GM20431 (cell line): Measurements from ENCODE around the gene ZSWIM3.
"Not testable (repeated sequence)": the region's sequence is repeated elsewhere in the genome, so short reads cannot be mapped to it uniquely, and the experiment has no call there.

Experiments used
- in situ Hi-C: fragments of 300-500 bp; cut with MseI, MboI; formaldehyde crosslinking; loops from one replicate; pipeline ENCODE4 v1.15.0; 2020; ENCODE audit warnings: low sequenced_read_pairs; ENCODE audit not compliant: unreplicated experiment

ZSWIM3 gene

DNA sequence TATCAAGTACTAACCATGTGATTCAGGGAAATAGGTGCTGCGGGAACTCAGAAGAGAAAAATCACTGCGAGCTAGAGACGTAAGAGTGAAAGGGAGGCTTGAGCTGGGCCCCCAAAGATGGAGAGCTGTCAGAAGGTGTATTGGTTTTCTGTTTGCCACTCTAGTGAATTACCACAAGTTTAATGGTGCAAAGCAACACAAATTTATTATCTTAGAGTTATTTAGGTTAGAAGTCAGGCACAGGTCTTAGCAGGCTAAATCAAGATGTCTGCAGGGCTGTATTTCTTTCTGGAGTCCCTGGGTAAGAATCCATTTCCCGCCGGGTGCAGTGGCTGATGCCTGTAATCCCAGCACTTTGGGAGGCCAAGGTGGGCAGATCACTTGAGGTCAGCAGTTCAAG is 2.5 kb downstream of the ZSWIM3 start:
- in situ Hi-C loops, result no loop called here

DNA sequence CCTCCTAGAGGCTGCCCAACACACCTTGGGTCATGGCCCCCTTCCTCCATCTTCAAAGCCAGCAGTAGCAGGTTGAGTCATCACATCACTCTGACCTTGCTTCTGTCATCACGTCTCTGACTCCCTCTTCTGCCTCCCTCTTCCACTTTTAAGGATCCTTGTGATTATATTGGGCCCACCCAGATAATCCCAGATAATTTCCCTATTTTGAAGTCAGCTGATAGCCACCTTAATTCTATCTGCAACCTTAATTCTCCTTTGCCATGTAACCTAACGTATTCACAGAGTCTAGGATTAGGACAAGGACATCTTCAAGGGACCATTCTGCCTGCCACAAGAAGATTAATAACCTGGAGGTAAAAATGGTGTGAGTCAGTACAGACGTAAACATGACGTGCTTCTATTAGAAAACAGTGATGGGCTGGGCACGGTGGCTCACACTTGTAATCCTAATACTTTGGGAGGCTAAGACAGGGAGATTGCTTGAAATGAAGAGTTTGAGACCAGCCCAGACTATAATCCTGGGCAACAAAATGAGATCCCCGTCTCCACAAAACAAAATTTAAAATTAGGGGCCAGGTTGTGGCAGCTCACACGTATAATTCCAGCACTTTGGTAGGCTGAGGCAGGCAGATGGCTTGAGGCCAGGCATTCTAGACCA is 3.3 kb downstream of the ZSWIM3 start:
- in situ Hi-C loops, result no loop called here

DNA sequence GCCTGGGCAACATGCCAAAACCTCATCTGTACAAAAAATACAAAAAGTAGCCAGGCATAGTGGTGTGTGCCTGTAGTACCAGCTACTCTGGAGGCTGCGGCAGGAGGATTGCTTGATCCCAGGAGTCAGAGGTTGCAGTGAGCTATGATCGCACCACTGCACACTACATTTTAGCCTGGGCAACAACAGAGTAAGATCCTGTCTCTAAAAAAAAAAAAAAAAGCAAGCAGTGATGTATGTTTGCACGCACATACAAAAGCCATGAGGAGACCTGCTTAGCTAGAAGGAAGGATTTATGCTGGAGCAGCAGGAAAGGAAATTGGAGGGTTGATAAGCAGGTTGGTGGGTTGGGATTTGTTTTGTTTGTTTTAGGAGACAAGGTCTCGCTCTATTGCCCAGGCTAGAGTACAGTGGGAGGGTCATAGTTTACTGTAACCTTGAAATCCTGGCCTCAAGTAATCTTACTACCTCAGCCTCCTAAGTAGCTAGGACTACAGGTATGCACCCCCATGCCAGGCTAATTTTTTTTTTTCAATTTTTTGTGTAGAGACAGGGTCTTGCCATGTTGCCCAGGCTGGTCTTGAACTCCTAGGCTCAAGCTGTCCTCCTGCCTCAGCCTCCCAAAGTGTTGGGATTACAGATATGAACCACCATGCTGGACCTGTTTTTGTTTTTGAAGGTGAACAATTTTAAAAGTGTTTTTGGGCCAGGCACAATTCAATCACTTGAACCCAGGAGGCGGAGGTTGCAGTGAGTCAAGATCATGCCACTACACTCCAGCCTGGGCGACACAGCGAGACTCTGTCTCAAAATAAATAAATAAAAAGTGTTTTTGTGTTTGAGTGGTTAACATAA is 4.0 kb downstream of the ZSWIM3 start:
- in situ Hi-C loops, result no loop called here

DNA sequence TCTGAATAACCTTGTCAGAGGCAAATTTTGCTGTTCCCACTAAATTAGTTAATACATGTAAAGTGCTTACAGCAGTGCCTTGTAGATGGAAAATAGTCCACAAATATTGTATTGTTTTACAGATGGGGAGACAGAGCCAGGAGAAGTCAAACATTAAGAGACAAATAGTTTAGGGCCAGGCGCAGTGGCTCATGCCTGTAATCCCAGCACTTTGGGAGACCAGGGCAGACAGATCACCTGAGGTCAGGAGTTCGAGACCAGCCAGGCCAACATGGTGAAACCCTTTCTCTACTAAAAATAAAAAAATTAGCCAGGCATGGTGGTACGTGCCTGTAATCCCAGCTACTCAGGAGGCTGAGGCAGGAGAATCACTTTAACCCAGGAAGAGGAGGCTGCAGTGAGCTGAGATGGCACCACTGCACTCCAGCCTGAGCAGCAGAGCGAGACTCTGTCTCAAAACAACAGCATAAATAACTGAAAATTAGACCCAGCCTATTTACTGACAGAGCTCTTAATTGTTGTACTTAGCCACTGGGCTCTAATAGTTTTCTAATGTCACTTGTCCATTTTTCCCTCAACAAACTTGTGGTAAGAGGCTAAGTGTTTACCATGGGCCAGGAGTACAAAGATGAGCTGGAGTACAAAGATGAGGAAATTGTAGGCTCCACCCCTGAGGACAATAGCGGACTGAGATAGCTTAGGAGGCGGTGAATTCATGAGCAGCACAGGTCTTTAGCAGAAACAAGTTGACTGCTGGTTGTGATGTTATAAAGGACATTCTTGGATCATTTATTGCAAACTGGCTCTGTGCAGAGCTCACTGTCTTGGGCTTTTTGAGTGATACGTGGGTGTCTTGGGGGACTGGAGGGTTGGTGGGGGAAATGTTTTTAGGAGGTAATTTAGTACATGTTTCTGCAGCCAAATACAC is 6.4 kb downstream of the ZSWIM3 start:
- in situ Hi-C loops, result no loop called here

DNA sequence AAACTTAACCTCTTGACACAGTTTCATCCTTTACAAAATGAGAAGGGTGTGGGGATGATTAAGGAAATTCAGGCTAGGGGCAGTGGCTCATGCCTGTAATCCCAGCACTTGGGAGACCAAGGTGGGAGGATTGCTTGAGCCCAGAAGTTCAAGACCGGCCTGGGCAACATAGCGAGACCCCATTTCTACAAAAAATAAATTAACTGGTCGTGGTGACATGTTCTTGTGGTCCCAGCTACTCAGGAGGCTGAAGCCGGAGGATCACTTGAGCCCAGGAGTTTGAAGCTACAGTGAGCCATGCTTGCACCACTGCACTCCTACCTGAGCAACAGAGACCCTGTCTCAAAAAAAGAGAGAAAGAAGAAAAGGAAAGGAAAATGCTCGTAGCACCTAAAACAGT is 9.0 kb downstream of the ZSWIM3 start:
- in situ Hi-C loops, result no loop called here

DNA sequence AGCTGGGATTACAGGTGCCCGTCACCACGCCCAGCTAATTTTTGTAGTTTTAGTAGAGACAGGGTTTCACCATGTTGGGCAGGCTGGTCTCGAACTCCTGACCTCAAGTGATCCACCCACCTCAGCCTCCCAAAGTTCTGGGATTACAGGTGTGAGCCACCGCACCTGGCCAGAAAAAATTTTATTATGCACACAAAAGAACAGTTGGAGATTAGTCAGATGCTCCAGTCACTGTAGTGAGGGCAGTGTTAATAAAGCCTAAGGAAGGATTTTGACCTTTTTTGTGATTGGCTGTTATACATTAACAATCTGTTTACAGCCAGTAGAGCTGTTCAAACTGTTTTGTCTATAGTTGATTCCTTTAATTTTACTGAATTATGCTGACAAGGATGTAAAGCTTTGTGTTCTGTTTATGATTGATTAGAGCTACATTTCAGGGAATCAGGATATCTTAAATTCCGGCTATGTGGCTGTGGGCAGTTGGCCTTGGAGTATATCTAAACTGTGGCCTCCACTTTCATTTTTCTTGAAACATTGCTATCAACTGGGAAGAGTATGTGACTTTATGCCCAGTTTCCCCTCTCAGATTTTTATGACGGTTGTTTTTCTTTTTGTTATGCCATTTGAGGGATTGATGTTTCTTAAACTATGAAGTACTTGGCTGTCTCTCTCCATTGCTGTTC is 9.9 kb downstream of the ZSWIM3 start:
- in situ Hi-C loops, result no loop called here

DNA sequence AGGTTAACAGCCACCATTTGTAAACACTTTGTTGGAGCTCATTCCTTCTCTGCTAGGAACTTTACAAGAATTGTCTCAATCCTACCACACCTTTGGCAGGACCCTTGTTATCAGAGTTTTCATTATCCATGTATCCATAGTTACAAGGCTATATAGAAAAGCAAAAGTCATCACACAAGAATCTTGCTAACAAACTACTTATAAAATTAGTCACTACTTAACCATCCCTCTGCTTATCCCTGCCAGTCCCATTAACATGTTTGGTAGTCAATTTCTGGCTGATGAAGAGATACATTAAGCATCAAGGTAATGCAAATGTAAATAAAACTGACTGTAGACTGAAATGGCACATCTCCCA is 10.4 kb downstream of the ZSWIM3 start:
- in situ Hi-C loops, result no loop called here

DNA sequence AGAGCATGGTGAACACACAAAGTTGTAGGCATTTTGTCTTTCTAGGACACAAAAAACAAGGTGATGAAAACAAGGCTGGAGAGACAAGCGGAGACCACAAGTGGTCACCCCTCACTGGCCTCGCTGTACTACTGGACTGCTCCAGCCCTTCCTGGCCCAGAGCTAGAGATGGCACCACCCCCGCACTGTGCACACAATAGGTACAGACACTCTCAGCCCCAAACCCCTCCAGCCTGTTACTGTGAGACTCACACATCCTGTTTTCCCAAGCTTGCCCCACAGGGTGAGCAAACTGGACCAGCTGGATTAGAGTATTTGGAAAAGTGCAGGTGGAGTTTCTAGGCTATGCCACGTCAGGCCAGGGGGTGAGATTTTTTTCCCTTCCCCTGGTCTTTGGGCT is 15.2 kb downstream of the ZSWIM3 start:
- in situ Hi-C loops, result no loop called here

DNA sequence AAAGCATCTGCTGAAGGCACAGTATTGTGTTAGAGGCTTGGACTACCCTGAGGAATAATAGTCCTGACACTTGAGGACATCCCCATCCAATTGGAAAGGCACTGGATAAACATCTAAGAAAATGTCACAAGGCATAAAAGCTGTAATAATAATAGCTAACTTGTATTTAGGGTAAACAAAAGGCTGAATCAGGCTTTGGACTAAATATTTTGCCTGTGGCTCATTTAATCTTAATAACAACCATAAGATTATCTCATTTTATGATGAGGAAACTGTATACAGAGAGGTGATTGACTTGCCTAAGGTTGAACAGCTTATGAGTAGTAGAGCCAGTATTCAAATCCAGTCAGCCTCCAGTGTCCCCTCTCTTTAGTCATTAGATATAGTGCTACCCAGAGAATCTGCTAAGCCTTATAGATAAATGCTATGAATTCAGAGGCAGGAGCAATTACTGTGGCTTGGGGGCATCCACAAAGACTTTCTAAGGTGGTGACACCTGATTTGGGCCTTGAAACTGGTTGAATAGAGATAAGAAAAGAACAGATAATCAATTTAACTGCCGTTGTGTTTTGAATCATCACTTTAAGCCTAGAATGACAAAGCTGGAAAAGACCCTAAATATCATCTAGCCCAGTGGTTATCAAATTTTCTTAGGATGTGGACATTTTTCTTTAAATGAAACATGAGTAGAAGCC is 16.1 kb downstream of the ZSWIM3 start:
- in situ Hi-C loops, result no loop called here

DNA sequence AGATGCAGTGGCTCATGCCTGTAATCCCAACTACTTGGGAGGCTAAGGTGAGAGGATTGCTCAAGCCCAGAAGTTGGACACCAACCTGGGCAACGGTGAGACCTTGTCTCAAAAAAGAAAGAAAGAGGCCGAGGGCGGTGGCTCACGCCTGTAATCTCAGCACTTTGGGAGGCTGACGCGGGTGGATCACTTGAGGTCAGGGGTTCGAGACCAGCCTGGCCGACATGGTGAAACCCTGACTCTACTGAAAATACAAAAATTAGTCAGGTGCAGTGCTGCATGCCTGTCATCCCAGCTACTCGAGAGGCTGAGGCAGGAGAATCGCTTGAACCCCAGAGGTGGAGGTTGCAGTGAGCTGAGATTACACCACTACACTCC is 16.7 kb downstream of the ZSWIM3 start:
- in situ Hi-C loops, result not testable (repeated sequence)

DNA sequence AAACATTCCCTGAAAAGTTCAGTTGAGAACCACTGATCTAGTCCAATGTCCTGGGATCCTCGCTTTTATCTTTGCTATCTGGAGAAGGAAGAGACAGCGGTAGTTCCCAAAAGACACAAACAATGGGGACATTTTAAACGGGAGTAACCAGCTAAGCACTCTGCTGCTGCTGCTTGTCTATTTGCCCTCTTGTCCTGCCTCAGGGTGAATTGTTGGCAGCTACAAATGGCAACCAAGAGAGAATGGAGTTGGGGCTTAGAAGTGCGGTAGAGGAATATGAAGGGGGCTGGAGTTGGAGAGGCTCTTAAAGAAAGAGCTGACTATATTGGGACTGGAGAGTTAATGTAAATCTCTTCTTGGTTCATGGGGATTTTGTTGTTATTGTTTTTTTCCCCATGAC is 17.2 kb downstream of the ZSWIM3 start:
- in situ Hi-C loops, result no loop called here

DNA sequence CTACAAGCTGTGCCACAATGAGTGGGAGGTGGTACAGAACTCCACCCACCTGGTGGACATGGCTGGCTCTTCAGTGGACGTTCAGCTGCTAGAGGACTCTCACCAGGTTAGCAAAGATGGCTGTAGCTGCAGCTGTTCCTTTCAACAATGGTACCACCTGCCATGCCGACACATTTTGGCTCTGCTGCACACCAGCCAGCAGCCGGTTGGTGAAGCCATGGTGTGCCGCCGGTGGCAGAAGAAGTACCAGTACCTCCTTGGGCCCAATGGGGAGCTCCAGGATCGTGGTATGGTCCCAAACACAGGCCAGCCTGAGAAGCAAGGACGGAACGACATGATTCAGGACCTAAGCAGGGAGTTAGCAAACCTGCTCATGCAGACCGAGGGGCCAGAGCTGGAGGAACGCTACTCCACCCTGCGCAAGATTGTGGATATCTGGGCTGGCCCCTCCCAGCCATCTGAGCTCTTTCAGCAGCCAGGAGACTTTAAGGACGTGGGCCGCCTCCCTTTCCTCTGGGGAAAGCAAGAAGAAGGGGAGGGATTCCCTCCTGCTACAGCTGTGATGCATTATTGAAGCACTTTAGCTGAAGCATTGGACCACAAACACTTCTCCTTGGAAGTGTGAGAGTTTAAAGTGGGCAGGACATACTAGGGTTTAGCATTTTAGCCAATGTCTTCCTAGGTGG is 20.8 kb downstream of the ZSWIM3 start:
- in situ Hi-C loops, result no loop called here

DNA sequence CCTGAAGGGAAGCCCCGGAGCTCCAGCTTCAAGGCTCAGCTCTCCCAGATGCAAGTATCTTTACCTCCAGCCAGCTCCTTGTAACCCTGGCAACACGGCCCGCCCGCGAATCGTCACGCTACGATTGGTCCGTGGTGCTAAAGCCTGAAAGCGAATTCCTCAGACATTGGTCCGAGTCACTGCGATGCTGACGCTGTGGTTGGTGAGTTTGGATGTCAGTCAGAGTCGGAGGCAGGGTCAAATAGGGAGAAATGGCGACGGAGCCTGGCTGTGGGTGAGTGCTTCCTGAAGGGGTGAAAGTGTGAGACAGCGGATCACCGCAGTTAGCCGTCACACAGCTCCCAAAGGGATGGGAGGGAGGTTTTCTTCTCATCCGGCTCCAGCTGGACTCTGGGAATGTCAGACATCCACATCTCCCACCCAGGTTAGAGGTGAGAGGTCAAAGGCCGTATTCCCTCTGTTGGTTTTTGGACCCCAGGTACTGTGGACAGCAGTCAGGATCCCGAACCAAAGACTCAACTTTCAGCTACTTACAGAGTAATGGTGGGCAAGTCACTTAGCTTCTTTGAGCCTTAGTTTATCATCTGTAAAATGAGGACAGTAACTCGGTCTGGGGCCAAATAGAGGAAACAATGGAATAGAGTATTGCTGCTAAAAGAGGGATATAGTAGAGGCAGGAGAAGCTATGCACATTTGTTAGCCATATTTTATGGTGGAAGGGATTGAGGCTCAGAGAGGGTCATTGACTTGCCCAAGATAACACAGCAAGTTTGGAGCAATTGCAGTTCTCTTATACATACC is 23.8 kb downstream of the ZSWIM3 start, which contains the start of gene ZSWIM1:
Gene ZSWIM1, plus strand, starts transcription at position 240 of the 801 bp plus-strand sequence. CDS start 1,366 bp downstream, outside the sequence.
- in situ Hi-C loops, result no loop called here

DNA sequence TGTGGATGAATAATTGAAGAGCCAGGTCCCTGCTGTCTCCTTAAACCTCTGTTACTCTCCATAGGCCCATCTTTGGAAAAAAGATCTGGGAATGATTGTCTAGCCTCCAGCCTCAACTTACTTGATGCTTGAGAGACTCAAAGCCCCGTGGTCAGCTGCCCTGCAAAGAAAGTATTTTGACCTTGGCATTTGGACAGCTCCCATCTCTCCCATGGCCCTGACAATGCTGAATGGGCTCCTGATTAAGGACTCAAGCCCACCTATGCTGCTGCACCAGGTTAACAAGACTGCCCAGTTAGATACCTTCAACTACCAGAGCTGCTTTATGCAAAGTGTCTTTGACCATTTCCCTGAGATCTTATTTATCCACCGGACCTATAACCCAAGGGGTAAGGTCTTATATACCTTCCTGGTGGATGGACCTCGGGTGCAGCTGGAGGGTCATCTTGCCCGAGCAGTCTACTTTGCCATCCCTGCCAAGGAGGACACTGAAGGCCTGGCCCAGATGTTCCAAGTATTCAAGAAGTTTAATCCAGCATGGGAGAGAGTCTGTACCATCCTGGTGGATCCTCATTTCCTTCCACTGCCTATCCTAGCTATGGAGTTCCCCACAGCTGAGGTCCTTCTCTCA is 25.2 kb downstream of the ZSWIM3 start:
- in situ Hi-C loops, result no loop called here

DNA sequence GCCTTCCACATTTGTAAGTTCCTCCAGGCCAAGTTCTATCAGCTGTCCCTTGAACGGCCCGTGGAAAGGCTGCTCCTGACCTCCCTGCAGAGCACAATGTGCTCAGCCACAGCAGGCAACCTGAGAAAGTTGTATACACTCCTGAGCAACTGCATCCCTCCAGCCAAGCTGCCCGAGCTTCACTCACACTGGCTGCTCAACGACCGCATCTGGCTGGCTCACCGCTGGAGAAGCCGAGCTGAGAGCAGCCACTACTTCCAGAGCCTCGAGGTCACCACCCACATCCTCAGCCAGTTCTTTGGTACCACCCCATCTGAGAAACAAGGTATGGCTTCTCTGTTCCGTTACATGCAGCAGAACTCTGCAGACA is 25.7 kb downstream of the ZSWIM3 start:
- in situ Hi-C loops, result no loop called here

DNA sequence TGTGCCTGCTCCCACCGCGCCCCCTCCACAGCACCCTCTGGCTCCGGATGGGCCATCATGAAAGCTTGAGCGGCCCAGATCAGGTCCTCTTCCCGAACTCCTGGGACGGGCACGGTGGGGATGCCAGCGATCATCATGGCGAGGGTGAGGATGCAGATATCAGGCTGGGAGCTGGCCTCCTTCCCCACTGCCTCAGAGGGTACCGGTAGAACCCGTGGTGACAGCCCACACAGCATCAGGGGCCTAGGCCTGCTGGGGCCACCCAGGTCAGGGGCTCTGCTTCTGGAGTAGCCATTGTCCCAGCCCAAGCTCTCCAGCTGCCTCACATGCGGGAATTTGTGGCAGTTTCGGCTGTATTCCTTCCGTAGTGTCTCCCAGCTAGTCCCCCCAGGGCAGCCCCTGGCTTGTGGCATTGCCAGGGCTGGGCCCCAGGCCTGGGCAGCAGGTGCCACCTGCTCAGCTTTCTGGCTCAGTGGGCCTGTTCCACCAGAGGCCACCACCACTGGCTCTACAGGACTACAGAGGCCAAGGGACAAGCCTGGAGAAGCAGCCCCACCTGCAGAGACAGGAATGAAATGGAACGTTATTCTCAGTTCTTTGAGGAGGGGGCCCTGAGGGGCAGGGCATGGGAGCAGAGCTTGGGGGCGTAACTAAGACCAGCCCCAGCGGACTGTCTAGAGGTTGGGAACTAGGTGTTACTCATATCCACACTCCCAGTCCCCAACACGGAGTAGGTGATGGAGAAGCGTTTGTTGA is 29.4 kb downstream of the ZSWIM3 start:
- in situ Hi-C loops, result no loop called here

DNA sequence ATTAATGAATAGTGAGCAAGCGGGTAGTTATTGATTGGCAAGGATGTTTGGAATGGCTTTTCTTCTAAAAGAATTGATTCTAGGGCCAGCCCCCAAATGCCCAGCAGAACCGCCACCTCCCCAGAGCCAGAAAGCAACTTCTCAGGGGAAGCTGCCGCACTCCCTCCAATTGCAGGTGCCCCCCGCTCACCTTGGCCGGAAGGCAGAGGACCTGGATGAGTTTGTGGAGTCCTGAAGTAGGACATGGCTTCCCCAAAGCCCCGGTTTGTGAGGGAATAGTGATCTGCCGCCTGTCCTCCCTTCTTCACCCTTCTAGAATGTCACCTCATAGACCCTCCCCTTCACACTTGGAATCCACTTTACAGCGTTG is 29.9 kb downstream of the ZSWIM3 start, which contains the start of gene SPATA25:
Gene SPATA25, minus strand, starts transcription at position 277 of the 370 bp plus-strand sequence. Its CDS starts 32 bp downstream, at position 245.
- in situ Hi-C loops, result no loop called here
